ENCODE data around the gene LCP2. TPM values are rescaled to one million over a fixed set of nuclear protein-coding genes. Genes with fewer than 3 reads are reported as not detected.

The LCP2 gene
- total RNA-seq, 4 donors from 2014 or later, result 1.9 to 3.2 (median 2.3) TPM

GRCh38 chr5:170278611-170279458 is 18.7 kb downstream of the LCP2 start:
- in situ Hi-C loops (cut with MboI; ENCODE audit: low sequenced_read_pairs in 4 of 4) (no loop called here), intact Hi-C loops (cut with DNase I; ENCODE audit: low total_unique reads) (no loop called here)
- H3K4me3 ChIP-seq, result no peak overlapping the region
- no peak for TF ChIP-seq CTCF (IDR thresholded peaks at IDR 0.05 in 4 of 5, conservative IDR thresholded peaks at IDR 0.05 in 1 of 5)
- no peaks in the 10 kb centered on the region for H3K36me3 ChIP-seq
- ATAC-seq (peak in 1 of 2 donors; percentile 26), DNase-seq (peak in 1 of 2 donors; percentile 40)
- no peaks in the 10 kb centered on the region for H3K9me3 ChIP-seq
- peaks cover 0 to 10% of the 10 kb centered on the region in 2 donors for H3K4me1 ChIP-seq
- H3K27ac ChIP-seq, result peak overlapping the region in 2 of 4 donors; percentile 41 to 64
- no peaks in the 10 kb centered on the region for H3K27me3 ChIP-seq

- in situ Hi-C loops (cut with MboI; ENCODE audit: low sequenced_read_pairs in 4 of 4) (no loop called here), intact Hi-C loops (cut with DNase I; ENCODE audit: low total_unique reads) (no loop called here)
- DNase-seq (no peak), ATAC-seq (no peak)
- Histone ChIP-seq H3K36me3 (no peaks in the 10 kb centered on the region), H3K27ac (no peak overlapping the region), H3K9me3 (no peaks in the 10 kb centered on the region), H3K27me3 (no peaks in the 10 kb centered on the region), H3K4me3 (no peak overlapping the region), H3K4me1 (peaks cover 0 to 10% of the 10 kb centered on the region in 2 donors)
- no peak for TF ChIP-seq CTCF (IDR thresholded peaks at IDR 0.05 in 4 of 5, conservative IDR thresholded peaks at IDR 0.05 in 1 of 5)
- TF ChIP-seq POLR2A (IDR thresholded peaks at IDR 0.05), result no peak
These were observed 19.7 kb downstream of the LCP2 start for GRCh38 chr5:170277867-170278281.

- Histone ChIP-seq H3K9me3 (no peaks in the 10 kb centered on the region), H3K4me1 (peaks cover 0 to 10% of the 10 kb centered on the region in 2 donors), H3K36me3 (no peaks in the 10 kb centered on the region), H3K27me3 (no peaks in the 10 kb centered on the region), H3K27ac (no peak overlapping the region), H3K4me3 (no peak overlapping the region)
- DNase-seq (no peak), ATAC-seq (no peak)
- TF ChIP-seq POLR2A (IDR thresholded peaks at IDR 0.05) (no peak), CTCF (IDR thresholded peaks at IDR 0.05 in 4 of 5, conservative IDR thresholded peaks at IDR 0.05 in 1 of 5) (no peak)
- intact Hi-C loops (cut with DNase I; ENCODE audit: low total_unique reads) (no loop called here), in situ Hi-C loops (cut with MboI; ENCODE audit: low sequenced_read_pairs in 4 of 4) (no loop called here)
These were observed 21.4 kb downstream of the LCP2 start for GRCh38 chr5:170276140-170276539.

- H3K9me3 ChIP-seq, result no peaks in the 10 kb centered on the region
- H3K4me3 ChIP-seq, result no peak overlapping the region
- in situ Hi-C loops (cut with MboI; ENCODE audit: low sequenced_read_pairs in 4 of 4), result no loop called here
- intact Hi-C loops (cut with DNase I; ENCODE audit: low total_unique reads), result no loop called here
- TF ChIP-seq POLR2A (IDR thresholded peaks at IDR 0.05), result no peak
- no peak for TF ChIP-seq CTCF (IDR thresholded peaks at IDR 0.05 in 4 of 5, conservative IDR thresholded peaks at IDR 0.05 in 1 of 5)
- H3K36me3 ChIP-seq, result no peaks in the 10 kb centered on the region
- peaks cover 0 to 10% of the 10 kb centered on the region in 2 donors for H3K4me1 ChIP-seq
- H3K27me3 ChIP-seq, result no peaks in the 10 kb centered on the region
- DNase-seq (no peak), ATAC-seq (no peak)
- no peak overlapping the region for H3K27ac ChIP-seq
These were observed 22.1 kb downstream of the LCP2 start for GRCh38 chr5:170275376-170275994.

Measured in gastrocnemius medialis (tissue), 4 donors.